ENCODE data around the gene APBA2.

Gene APBA2

GRCh38 chr15:29135309-29135657 lies 249.5 kb downstream of the APBA2 start:
- H3K4me1 ChIP-seq (ENCODE audit: control insufficient read depth, insufficient read depth, low read length), result no peaks in the 10 kb centered on the region
- no peaks in the 10 kb centered on the region for H3K9me3 ChIP-seq (ENCODE audit: control insufficient read depth, insufficient read depth, low read depth, low read length)
- H3K4me3 ChIP-seq (ENCODE audit: low read depth, low read length), result no peak overlapping the region
- POLR2A ChIA-PET, result no interaction called here
- no peaks in the 10 kb centered on the region for H3K36me3 ChIP-seq (ENCODE audit: control insufficient read depth in 2 of 2, insufficient read depth in 1 of 2, low read length in 2 of 2)
- no peak for TF ChIP-seq ZNF292 (tag by site-specific recombination; IDR thresholded peaks at IDR 0.05; ENCODE audit: borderline replicate concordance, low read depth)
- TF ChIP-seq, protein P1, sequence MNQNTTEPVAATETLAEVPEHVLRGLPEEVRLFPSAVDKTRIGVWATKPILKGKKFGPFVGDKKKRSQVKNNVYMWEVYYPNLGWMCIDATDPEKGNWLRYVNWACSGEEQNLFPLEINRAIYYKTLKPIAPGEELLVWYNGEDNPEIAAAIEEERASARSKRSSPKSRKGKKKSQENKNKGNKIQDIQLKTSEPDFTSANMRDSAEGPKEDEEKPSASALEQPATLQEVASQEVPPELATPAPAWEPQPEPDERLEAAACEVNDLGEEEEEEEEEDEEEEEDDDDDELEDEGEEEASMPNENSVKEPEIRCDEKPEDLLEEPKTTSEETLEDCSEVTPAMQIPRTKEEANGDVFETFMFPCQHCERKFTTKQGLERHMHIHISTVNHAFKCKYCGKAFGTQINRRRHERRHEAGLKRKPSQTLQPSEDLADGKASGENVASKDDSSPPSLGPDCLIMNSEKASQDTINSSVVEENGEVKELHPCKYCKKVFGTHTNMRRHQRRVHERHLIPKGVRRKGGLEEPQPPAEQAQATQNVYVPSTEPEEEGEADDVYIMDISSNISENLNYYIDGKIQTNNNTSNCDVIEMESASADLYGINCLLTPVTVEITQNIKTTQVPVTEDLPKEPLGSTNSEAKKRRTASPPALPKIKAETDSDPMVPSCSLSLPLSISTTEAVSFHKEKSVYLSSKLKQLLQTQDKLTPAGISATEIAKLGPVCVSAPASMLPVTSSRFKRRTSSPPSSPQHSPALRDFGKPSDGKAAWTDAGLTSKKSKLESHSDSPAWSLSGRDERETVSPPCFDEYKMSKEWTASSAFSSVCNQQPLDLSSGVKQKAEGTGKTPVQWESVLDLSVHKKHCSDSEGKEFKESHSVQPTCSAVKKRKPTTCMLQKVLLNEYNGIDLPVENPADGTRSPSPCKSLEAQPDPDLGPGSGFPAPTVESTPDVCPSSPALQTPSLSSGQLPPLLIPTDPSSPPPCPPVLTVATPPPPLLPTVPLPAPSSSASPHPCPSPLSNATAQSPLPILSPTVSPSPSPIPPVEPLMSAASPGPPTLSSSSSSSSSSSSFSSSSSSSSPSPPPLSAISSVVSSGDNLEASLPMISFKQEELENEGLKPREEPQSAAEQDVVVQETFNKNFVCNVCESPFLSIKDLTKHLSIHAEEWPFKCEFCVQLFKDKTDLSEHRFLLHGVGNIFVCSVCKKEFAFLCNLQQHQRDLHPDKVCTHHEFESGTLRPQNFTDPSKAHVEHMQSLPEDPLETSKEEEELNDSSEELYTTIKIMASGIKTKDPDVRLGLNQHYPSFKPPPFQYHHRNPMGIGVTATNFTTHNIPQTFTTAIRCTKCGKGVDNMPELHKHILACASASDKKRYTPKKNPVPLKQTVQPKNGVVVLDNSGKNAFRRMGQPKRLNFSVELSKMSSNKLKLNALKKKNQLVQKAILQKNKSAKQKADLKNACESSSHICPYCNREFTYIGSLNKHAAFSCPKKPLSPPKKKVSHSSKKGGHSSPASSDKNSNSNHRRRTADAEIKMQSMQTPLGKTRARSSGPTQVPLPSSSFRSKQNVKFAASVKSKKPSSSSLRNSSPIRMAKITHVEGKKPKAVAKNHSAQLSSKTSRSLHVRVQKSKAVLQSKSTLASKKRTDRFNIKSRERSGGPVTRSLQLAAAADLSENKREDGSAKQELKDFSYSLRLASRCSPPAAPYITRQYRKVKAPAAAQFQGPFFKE (tag by site-specific recombination; IDR thresholded peaks at IDR 0.05; ENCODE audit: borderline replicate concordance), result no peak
- no peak for TF ChIP-seq ZNF600 (tag by site-specific recombination; IDR thresholded peaks at IDR 0.05)
- TF ChIP-seq ZNF37A (tag by site-specific recombination; IDR thresholded peaks at IDR 0.05), result no peak
- TF ChIP-seq PRDM6 (tag by site-specific recombination; IDR thresholded peaks at IDR 0.05), result no peak
- TF ChIP-seq, protein P2, sequence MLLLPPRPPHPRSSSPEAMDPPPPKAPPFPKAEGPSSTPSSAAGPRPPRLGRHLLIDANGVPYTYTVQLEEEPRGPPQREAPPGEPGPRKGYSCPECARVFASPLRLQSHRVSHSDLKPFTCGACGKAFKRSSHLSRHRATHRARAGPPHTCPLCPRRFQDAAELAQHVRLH (tag by site-specific recombination; IDR thresholded peaks at IDR 0.05), result no peak
- TF ChIP-seq, protein P3, sequence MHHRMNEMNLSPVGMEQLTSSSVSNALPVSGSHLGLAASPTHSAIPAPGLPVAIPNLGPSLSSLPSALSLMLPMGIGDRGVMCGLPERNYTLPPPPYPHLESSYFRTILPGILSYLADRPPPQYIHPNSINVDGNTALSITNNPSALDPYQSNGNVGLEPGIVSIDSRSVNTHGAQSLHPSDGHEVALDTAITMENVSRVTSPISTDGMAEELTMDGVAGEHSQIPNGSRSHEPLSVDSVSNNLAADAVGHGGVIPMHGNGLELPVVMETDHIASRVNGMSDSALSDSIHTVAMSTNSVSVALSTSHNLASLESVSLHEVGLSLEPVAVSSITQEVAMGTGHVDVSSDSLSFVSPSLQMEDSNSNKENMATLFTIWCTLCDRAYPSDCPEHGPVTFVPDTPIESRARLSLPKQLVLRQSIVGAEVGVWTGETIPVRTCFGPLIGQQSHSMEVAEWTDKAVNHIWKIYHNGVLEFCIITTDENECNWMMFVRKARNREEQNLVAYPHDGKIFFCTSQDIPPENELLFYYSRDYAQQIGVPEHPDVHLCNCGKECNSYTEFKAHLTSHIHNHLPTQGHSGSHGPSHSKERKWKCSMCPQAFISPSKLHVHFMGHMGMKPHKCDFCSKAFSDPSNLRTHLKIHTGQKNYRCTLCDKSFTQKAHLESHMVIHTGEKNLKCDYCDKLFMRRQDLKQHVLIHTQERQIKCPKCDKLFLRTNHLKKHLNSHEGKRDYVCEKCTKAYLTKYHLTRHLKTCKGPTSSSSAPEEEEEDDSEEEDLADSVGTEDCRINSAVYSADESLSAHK (tag by site-specific recombination; IDR thresholded peaks at IDR 0.05), result no peak
- no peak for TF ChIP-seq ZBTB8A (tag by site-specific recombination; IDR thresholded peaks at IDR 0.05)
- no peak for TF ChIP-seq KLF7 (tag by site-specific recombination; IDR thresholded peaks at IDR 0.05; ENCODE audit: borderline replicate concordance)
- no peak for TF ChIP-seq ZNF792 (tag by site-specific recombination; IDR thresholded peaks at IDR 0.05)
- TF ChIP-seq ZBTB6 (tag by site-specific recombination; IDR thresholded peaks at IDR 0.05), result no peak
- CTCF ChIA-PET, result interaction anchor here (0.7 kb wide), 1 partner anchor 133 kb away, joined by 4 read pairs; no protein-coding TSS in a partner anchor
- H3K27ac ChIP-seq (ENCODE audit: extremely low read depth, low read depth, low read length), result no peak overlapping the region
